ENCODE measurements around the gene DUSP15. TPM values are rescaled to one million over a fixed set of nuclear protein-coding genes. Genes with fewer than 3 reads are reported as not detected.

DUSP15 gene
- total RNA-seq, 1 experiment from 2014 or later: 9.1 TPM

- ChIA-PET POLR2A (no interaction called here), CTCF (interaction anchor here (1.3 kb wide), 1 partner anchor 20 kb away, joined by 3 read pairs; no protein-coding TSS in a partner anchor)
- Mint-ChIP-seq H3K27me3 (ENCODE audit: insufficient read depth, unreplicated experiment) (no peaks in the 10 kb centered on the region), H3K36me3 (ENCODE audit: insufficient read depth, unreplicated experiment) (no peaks in the 10 kb centered on the region), H3K27ac (ENCODE audit: unreplicated experiment) (no peak overlapping the region), H3K4me1 (ENCODE audit: low read depth, unreplicated experiment) (no peaks in the 10 kb centered on the region), H3K9me3 (ENCODE audit: unreplicated experiment) (no peaks in the 10 kb centered on the region), H3K4me3 (ENCODE audit: unreplicated experiment) (no peak overlapping the region)
- no peaks in the 10 kb centered on the region for H3K9me3 ChIP-seq
- H3K4me1 ChIP-seq: no peaks in the 10 kb centered on the region
- no TSS peak for BruUV-seq (replicated peaks)
- TF ChIP-seq CTCF (IDR thresholded peaks at IDR 0.05; ENCODE audit: insufficient read depth in 1 of 2, low read depth in 1 of 2, low read length in 1 of 2, severe bottlenecking in 1 of 2, unreplicated experiment in 1 of 2): peak in 1 of 2 experiments; percentile 6
- 0 out of 2 replicates have a peak, but pooled peaks cover 3% of the 10 kb centered on the region for H3K27me3 ChIP-seq (replicated peaks; ENCODE audit: control insufficient read depth, insufficient read depth, low read length)
- no peak for DNase-seq
- H3K4me3 ChIP-seq (ENCODE audit: low read depth, low read length): no peak overlapping the region
- intact Hi-C loops (cut with micrococcal nuclease; ENCODE audit: unreplicated experiment): no loop called here
- H3K36me3 ChIP-seq (ENCODE audit: control insufficient read depth, insufficient read depth, low read length): no peaks in the 10 kb centered on the region
Observed at GRCh38 chr20:31842471-31843157, 27.7 kb downstream of the DUSP15 start.

- H3K9me3 Mint-ChIP-seq (ENCODE audit: unreplicated experiment): no peaks in the 10 kb centered on the region
- H3K27ac Mint-ChIP-seq (ENCODE audit: unreplicated experiment): no peak overlapping the region
- CTCF ChIA-PET: no interaction called here
- no peak for DNase-seq
- H3K36me3 Mint-ChIP-seq (ENCODE audit: insufficient read depth, unreplicated experiment): no peaks in the 10 kb centered on the region
- no peaks in the 10 kb centered on the region for H3K4me1 ChIP-seq
- H3K4me3 ChIP-seq (ENCODE audit: low read depth, low read length): no peak overlapping the region
- no peak for TF ChIP-seq CTCF (IDR thresholded peaks at IDR 0.05; ENCODE audit: insufficient read depth in 1 of 2, low read depth in 1 of 2, low read length in 1 of 2, severe bottlenecking in 1 of 2, unreplicated experiment in 1 of 2)
- no TSS peak for BruUV-seq (replicated peaks)
- H3K4me1 Mint-ChIP-seq (ENCODE audit: low read depth, unreplicated experiment): no peaks in the 10 kb centered on the region
- intact Hi-C loops (cut with micrococcal nuclease; ENCODE audit: unreplicated experiment): no loop called here
- no peaks in the 10 kb centered on the region for H3K27me3 Mint-ChIP-seq (ENCODE audit: insufficient read depth, unreplicated experiment)
- no peaks in the 10 kb centered on the region for H3K9me3 ChIP-seq
- 0 out of 2 replicates have a peak, but pooled peaks cover 2% of the 10 kb centered on the region for H3K27me3 ChIP-seq (replicated peaks; ENCODE audit: control insufficient read depth, insufficient read depth, low read length)
- H3K36me3 ChIP-seq (ENCODE audit: control insufficient read depth, insufficient read depth, low read length): no peaks in the 10 kb centered on the region
- POLR2A ChIA-PET: no interaction called here
- H3K4me3 Mint-ChIP-seq (ENCODE audit: unreplicated experiment): no peak overlapping the region
Observed at GRCh38 chr20:31841928-31842327, 28.4 kb downstream of the DUSP15 start.

GRCh38 chr20:31840906-31841816 lies 29.2 kb downstream of the DUSP15 start:
- Histone ChIP-seq H3K9me3 (no peaks in the 10 kb centered on the region), H3K36me3 (ENCODE audit: control insufficient read depth, insufficient read depth, low read length) (no peaks in the 10 kb centered on the region), H3K4me3 (ENCODE audit: low read depth, low read length) (no peak overlapping the region), H3K27me3 (replicated peaks; ENCODE audit: control insufficient read depth, insufficient read depth, low read length) (no peaks in the 10 kb centered on the region), H3K4me1 (peaks cover 4% of the 10 kb centered on the region)
- intact Hi-C loops (cut with micrococcal nuclease; ENCODE audit: unreplicated experiment): no loop called here
- H3K27me3 Mint-ChIP-seq (ENCODE audit: insufficient read depth, unreplicated experiment): no peaks in the 10 kb centered on the region
- BruUV-seq (replicated peaks): no TSS peak
- peaks cover 1% of the 10 kb centered on the region for H3K4me1 Mint-ChIP-seq (ENCODE audit: low read depth, unreplicated experiment)
- no peak for TF ChIP-seq CTCF (IDR thresholded peaks at IDR 0.05; ENCODE audit: insufficient read depth in 1 of 2, low read depth in 1 of 2, low read length in 1 of 2, severe bottlenecking in 1 of 2, unreplicated experiment in 1 of 2)
- ChIA-PET POLR2A (no interaction called here), CTCF (interaction anchor here (0.6 kb wide), 1 partner anchor 20 kb away, joined by 4 read pairs; no protein-coding TSS in a partner anchor)
- H3K9me3 Mint-ChIP-seq (ENCODE audit: unreplicated experiment): no peaks in the 10 kb centered on the region
- H3K27ac Mint-ChIP-seq (ENCODE audit: unreplicated experiment): no peak overlapping the region
- no peak for DNase-seq
- no peaks in the 10 kb centered on the region for H3K36me3 Mint-ChIP-seq (ENCODE audit: insufficient read depth, unreplicated experiment)
- H3K4me3 Mint-ChIP-seq (ENCODE audit: unreplicated experiment): no peak overlapping the region

All from Caco-2 (cell line).